K562 (cell line): ENCODE measurements around the gene RAPGEFL1. TPM values are rescaled to one million over a fixed set of nuclear protein-coding genes. Genes with fewer than 3 reads are reported as not detected.

Experiments
- CAMTA2 ChIP-seq: fragments of 250-450 bp; sonication (Bioruptor Pico); conservative IDR thresholded peaks from 2 replicates; pipeline ENCODE4 v1.5.1; 2022
- CC2D1A ChIP-seq: fragments of 450-650 bp; IDR thresholded peaks from 2 replicates; pipeline ENCODE4 v1.6.1; 2017; ENCODE audit warnings: mild to moderate bottlenecking
- DNMT1 ChIP-seq: fragments of 450-650 bp; IDR thresholded peaks from 2 replicates; pipeline ENCODE4 v1.6.1; 2016; ENCODE audit warnings: antibody characterized with exemption, mild to moderate bottlenecking
- E2F3 ChIP-seq: fragments of 250-450 bp; sonication (Bioruptor Pico); IDR thresholded peaks from 2 replicates; pipeline ENCODE4 v1.4.0; 2020; ENCODE audit warnings: mild to moderate bottlenecking
- FOSL1 ChIP-seq: fragments of 200-800 bp; sonication (Bioruptor generic); conservative IDR thresholded peaks from 2 replicates; pipeline ENCODE4 v1.6.1; 2016; ENCODE audit warnings: missing genetic modification characterization, missing compliant biosample characterization
- FOXP1 ChIP-seq: sonication (generic); formaldehyde crosslinking; IDR thresholded peaks from 2 replicates; pipeline ENCODE4 v1.8.0; 2022; ENCODE audit warnings: mild to moderate bottlenecking, missing genetic modification reagents
- HSF4 ChIP-seq: fragments of 250-450 bp; sonication (Bioruptor Pico); IDR thresholded peaks from 2 replicates; pipeline ENCODE4 v2.1.2; 2022; ENCODE audit warnings: mild to moderate bottlenecking, moderate library complexity, borderline replicate concordance
- ILF3 ChIP-seq: fragments of 450-650 bp; IDR thresholded peaks from 2 replicates; pipeline ENCODE4 v1.6.1; 2018; ENCODE audit warnings: antibody characterized with exemption, mild to moderate bottlenecking, moderate library complexity, borderline replicate concordance
- MEF2D ChIP-seq: conservative IDR thresholded peaks from 2 replicates; pipeline ENCODE4 v1.6.1; 2016; ENCODE audit warnings: low read depth, missing genetic modification characterization, missing compliant biosample characterization
- NFYB ChIP-seq: IDR thresholded peaks from 2 replicates; pipeline ENCODE4 v1.6.1; 2011; ENCODE audit warnings: mild to moderate bottlenecking, moderate library complexity; ENCODE audit not compliant: insufficient read length; ENCODE audit errors: extremely low read depth
- POU5F1 ChIP-seq: fragments of 150-350 bp; IDR thresholded peaks from 2 replicates; pipeline ENCODE4 v1.6.1; 2014; ENCODE audit warnings: borderline replicate concordance, low read length, low read depth, mild to moderate bottlenecking; ENCODE audit not compliant: partially characterized antibody
- RAD21 ChIP-seq, 2 experiments: fragments of 250-450 bp in 1 of 2; fragments of 450-650 bp in 1 of 2; sonication (Bioruptor Pico) in 1 of 2; formaldehyde crosslinking in 1 of 2; IDR thresholded peaks in 1 of 2; conservative IDR thresholded peaks in 1 of 2; 2 replicates each; pipeline versions ENCODE4 v1.4.0 to v1.8.0; 2020 to 2022; ENCODE audit warnings: mild to moderate bottlenecking in 2 of 2, moderate library complexity in 1 of 2
- SMAD1 ChIP-seq: fragments of 150-350 bp; IDR thresholded peaks from 2 replicates; pipeline ENCODE4 v1.6.1; 2014; ENCODE audit warnings: low read length, low read depth; ENCODE audit not compliant: partially characterized antibody
- SMC3 ChIP-seq: conservative IDR thresholded peaks from 2 replicates; pipeline ENCODE4 v1.6.1; 2011; ENCODE audit warnings: low read depth, low read length, improper control_type of control experiment; ENCODE audit not compliant: insufficient read depth
- SRF ChIP-seq, 2 experiments: fragments of 250-450, 450-650 bp in 1 of 2; sonication (Bioruptor Pico) in 1 of 2; sonication (generic) in 1 of 2; formaldehyde crosslinking; IDR thresholded peaks; 2 replicates each; pipeline versions ENCODE4 v1.5.0 to v1.5.1; 2020 to 2022; ENCODE audit warnings: mild to moderate bottlenecking in 1 of 2, missing genetic modification reagents in 1 of 2
- ZEB2 ChIP-seq: fragments of 450-650 bp; IDR thresholded peaks from 2 replicates; pipeline ENCODE4 v1.6.1; 2016
- ZNF408 ChIP-seq: fragments of 250-450 bp; sonication (Bioruptor Pico); IDR thresholded peaks from 2 replicates; pipeline ENCODE4 v1.4.0; 2020; ENCODE audit warnings: low read depth, mild to moderate bottlenecking, moderate library complexity
- ZNF41 ChIP-seq: fragments of 250-450 bp; sonication (Bioruptor Pico); conservative IDR thresholded peaks from 2 replicates; pipeline ENCODE4 v1.4.0; 2020; ENCODE audit warnings: mild to moderate bottlenecking
- ZZZ3 ChIP-seq: fragments of 450-650 bp; IDR thresholded peaks from 2 replicates; pipeline ENCODE4 v1.6.1; 2016; ENCODE audit warnings: antibody characterized with exemption, mild to moderate bottlenecking, moderate library complexity
- polyA plus RNA-seq, 8 experiments: library from polyadenylated mRNA; depleted of rRNA in 4 of 8; stranded (reverse) in 5 of 8; unstranded in 3 of 8; fragments of >200 nt; fragmentation: Nextera tagmentation in 2 of 8; fragmentation: Illumina TruSeq in 1 of 8; extraction: Ambion mirVana in 2 of 8; extraction: Trizol in 1 of 8; gene quantifications; 2 replicates each; pipeline versions ENCODE4 v1.2.1 to v1.2.3, GENCODE V29; 2011 to 2014; ENCODE audit warnings: inconsistent platforms in 1 of 8, missing spikeins in 1 of 8
- total RNA-seq, 7 experiments: library from RNA; depleted of rRNA in 6 of 7; stranded (reverse); fragments of >200 nt in 6 of 7; fragmentation: Illumina TruSeq in 2 of 7; extraction: Trizol in 2 of 7; gene quantifications; 2 replicates each; pipeline versions ENCODE4 v1.2.1 to v1.2.3, GENCODE V29; 2011 to 2021; ENCODE audit warnings: low replicate concordance in 1 of 7
- TF ChIP-seq, protein P1 (sequence below), 2 experiments: fragments of 250-450 bp in 1 of 2; fragments of 450-650 bp in 1 of 2; sonication (Bioruptor Pico) in 1 of 2; IDR thresholded peaks; 2 replicates each; pipeline versions ENCODE4 v1.6.1 to v1.8.0; 2016 to 2021; ENCODE audit warnings: mild to moderate bottlenecking in 2 of 2, moderate library complexity in 2 of 2, missing compliant biosample characterization in 1 of 2, missing genetic modification characterization in 1 of 2
- TF ChIP-seq, protein P2 (sequence below): fragments of 450-650 bp; formaldehyde crosslinking; IDR thresholded peaks from 2 replicates; pipeline ENCODE4 v1.4.0; 2020; ENCODE audit warnings: mild to moderate bottlenecking, moderate library complexity
- TF ChIP-seq, protein P3 (sequence below): fragments of 450-650 bp; IDR thresholded peaks from 2 replicates; pipeline ENCODE4 v1.6.1; 2016; ENCODE audit warnings: mild to moderate bottlenecking

RAPGEFL1 gene
- total and polyA plus RNA-seq, 9 of the 15 experiments (the other 6 are each of a cell fraction or from before 2014, with no cell fraction given): 0.18 to 4.1 (median 2.1) TPM

DNA sequence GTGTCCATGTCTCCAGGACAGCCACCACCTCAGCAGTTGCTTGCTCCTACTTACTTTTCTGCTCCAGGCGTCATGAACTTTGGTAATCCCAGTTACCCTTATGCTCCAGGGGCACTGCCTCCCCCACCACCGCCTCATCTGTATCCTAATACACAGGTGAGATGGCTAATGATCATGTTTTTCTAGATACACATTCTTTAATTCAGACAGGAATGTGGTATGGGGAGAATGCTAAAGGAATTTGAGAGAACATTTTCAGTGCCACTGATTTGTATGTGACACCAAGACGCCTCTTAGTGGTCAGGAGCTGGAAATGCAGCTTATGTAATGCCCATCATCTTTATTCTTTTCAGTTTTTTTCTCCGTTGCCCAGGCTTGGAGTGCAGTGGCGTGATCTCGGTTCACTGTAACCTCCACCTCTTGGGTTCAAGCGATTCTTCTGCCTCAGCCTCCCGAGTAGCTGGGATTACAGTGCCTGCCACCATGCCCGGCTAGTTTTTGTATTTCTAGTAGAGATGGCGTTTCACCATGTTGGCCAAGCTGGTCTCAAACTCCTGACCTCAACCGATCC lies 8.9 kb upstream of the RAPGEFL1 start (continued):
- TF ChIP-seq, protein P1, sequence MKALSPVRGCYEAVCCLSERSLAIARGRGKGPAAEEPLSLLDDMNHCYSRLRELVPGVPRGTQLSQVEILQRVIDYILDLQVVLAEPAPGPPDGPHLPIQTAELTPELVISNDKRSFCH (CRISPR knock-in tag; IDR thresholded peaks at IDR 0.05): no peak
- TF ChIP-seq, protein P1 (tag; IDR thresholded peaks at IDR 0.05): no peak
- TF ChIP-seq ZNF408 (CRISPR knock-in tag) (no peak), ZEB2 (no peak), CAMTA2 (CRISPR knock-in tag) (no peak), ILF3 (no peak), ZZZ3 (no peak; the same call in 1 of the 2 replicates), FOSL1 (tag) (no peak), SMC3 (peak; percentile 50), ZNF41 (CRISPR knock-in tag) (no peak), POU5F1 (no peak), E2F3 (CRISPR knock-in tag) (no peak), HSF4 (CRISPR knock-in tag) (no peak), FOXP1 (no peak), CC2D1A (peak; percentile 27; the same call in 1 of the 2 replicates), MEF2D (no peak), NFYB (no peak), DNMT1 (no peak), SMAD1 (no peak), RAD21 (CRISPR knock-in tag; conservative IDR thresholded peaks at IDR 0.05 in 1 of 2, IDR thresholded peaks at IDR 0.05 in 1 of 2) (peak; percentile 68 to 85), SRF (CRISPR knock-in tag; IDR thresholded peaks at IDR 0.05) (no peak)
- TF ChIP-seq, protein P2, sequence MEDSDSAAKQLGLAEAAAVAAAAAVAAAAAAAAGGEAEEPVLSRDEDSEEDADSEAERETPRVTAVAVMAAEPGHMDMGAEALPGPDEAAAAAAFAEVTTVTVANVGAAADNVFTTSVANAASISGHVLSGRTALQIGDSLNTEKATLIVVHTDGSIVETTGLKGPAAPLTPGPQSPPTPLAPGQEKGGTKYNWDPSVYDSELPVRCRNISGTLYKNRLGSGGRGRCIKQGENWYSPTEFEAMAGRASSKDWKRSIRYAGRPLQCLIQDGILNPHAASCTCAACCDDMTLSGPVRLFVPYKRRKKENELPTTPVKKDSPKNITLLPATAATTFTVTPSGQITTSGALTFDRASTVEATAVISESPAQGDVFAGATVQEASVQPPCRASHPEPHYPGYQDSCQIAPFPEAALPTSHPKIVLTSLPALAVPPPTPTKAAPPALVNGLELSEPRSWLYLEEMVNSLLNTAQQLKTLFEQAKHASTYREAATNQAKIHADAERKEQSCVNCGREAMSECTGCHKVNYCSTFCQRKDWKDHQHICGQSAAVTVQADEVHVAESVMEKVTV (CRISPR knock-in tag): peak; percentile 54
- TF ChIP-seq, protein P3, sequence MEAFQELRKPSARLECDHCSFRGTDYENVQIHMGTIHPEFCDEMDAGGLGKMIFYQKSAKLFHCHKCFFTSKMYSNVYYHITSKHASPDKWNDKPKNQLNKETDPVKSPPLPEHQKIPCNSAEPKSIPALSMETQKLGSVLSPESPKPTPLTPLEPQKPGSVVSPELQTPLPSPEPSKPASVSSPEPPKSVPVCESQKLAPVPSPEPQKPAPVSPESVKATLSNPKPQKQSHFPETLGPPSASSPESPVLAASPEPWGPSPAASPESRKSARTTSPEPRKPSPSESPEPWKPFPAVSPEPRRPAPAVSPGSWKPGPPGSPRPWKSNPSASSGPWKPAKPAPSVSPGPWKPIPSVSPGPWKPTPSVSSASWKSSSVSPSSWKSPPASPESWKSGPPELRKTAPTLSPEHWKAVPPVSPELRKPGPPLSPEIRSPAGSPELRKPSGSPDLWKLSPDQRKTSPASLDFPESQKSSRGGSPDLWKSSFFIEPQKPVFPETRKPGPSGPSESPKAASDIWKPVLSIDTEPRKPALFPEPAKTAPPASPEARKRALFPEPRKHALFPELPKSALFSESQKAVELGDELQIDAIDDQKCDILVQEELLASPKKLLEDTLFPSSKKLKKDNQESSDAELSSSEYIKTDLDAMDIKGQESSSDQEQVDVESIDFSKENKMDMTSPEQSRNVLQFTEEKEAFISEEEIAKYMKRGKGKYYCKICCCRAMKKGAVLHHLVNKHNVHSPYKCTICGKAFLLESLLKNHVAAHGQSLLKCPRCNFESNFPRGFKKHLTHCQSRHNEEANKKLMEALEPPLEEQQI: no peak
